Posterior vena cava (tissue), 2 donors: ENCODE measurements around the gene AKR7A2. TPM values are rescaled to one million over a fixed set of nuclear protein-coding genes. Genes with fewer than 3 reads are reported as not detected.

ENCODE experiments used
- total RNA-seq, 2 donors: library from RNA; stranded (reverse); fragmentation: NEBNext Ultra II Directional; extraction: Animal tissue kit (Norgen Biotek cat#: 25700); gene quantifications; one replicate each; pipeline ENCODE4 v1.2.1, GENCODE V29; 2021
- donor health status: DM: yes; HTN: yes; CAD: no.
- donor health status: DM: yes; HTN: yes; CAD: no.

AKR7A2 gene
- total RNA-seq, 2 donors from 2014 or later = 18.8 to 29.9 TPM

Other genes starting within 250 kb of the AKR7A2 start
- 100 to 1,000 TPM; 111 to 120 TPM for gene UBR4, start 101.9 kb downstream of the AKR7A2 start, total RNA-seq
- gene EMC1, start 60.6 kb downstream of the AKR7A2 start, total RNA-seq = 10 to 100 TPM; 31.8 to 32.0 TPM
- gene MRTO4, start 60.3 kb downstream of the AKR7A2 start, total RNA-seq = 10 to 100 TPM; 20.3 to 24.3 TPM
- under 1 TPM; 0.67 to 0.69 TPM for gene AKR7A3, start 23.4 kb downstream of the AKR7A2 start, total RNA-seq
- 1 to 10 TPM; 7.4 to 8.2 TPM for gene SLC66A1, start 182 bp upstream of the AKR7A2 start, total RNA-seq
- gene CAPZB, start 173.4 kb upstream of the AKR7A2 start, total RNA-seq = 100 to 1,000 TPM; 255 to 277 TPM